Dendritic cell treated with granulocyte-macrophage colony-stimulating factor and Interleukin-4, amounts not matched to agents 40 ng/mL and 50 ng/mL, for 4 days (primary cell): ENCODE data around the gene MROH9.

Experiments used
- H3K27ac Mint-ChIP-seq: one replicate; pipeline ENCODE4 v1.8.0; 2022; ENCODE audit warnings: mild to moderate bottlenecking, mixed read lengths
- H3K27me3 Mint-ChIP-seq: one replicate; pipeline ENCODE4 v1.8.0; 2022; ENCODE audit warnings: mild to moderate bottlenecking, mixed read lengths
- H3K36me3 Mint-ChIP-seq: one replicate; pipeline ENCODE4 v1.8.0; 2022; ENCODE audit warnings: low read depth, mixed read lengths
- H3K4me1 Mint-ChIP-seq: one replicate; pipeline ENCODE4 v1.8.0; 2022; ENCODE audit warnings: low read depth, mixed read lengths
- H3K4me3 Mint-ChIP-seq: one replicate; pipeline ENCODE4 v1.8.0; 2022; ENCODE audit warnings: mild to moderate bottlenecking, moderate library complexity, mixed read lengths
- H3K9me3 Mint-ChIP-seq: one replicate; pipeline ENCODE4 v1.8.0; 2022; ENCODE audit warnings: mixed read lengths
- intact Hi-C: fragments of 100-400 bp; cut with micrococcal nuclease; formaldehyde crosslinking; loops from one replicate; pipeline ENCODE4 v1.15.0; 2022

MROH9 gene

DNA sequence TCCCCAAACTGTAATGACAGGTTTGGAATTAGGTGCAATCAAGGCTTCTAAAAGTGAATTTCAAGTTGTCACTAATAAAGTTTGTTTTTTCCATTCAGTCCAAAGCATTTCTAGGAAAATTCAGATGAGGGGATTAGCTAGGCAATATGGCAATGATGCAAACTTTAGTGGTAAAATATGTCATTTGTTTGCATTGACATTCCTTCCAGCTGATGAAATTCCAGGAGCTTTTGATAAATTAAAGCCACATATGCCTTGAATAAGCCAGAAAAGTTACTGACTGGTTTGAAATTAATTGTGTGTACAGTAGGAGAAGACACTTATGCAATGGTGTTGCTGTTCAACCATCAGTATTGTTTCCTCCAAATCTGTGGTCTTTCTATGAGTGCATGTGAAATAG, 57.8 kb downstream of the MROH9 start:
- no peak overlapping the region for H3K27ac Mint-ChIP-seq
- intact Hi-C loops, result no loop called here
- no peaks in the 10 kb centered on the region for H3K36me3 Mint-ChIP-seq
- H3K4me1 Mint-ChIP-seq, result no peaks in the 10 kb centered on the region
- H3K4me3 Mint-ChIP-seq, result no peak overlapping the region
- no peaks in the 10 kb centered on the region for H3K9me3 Mint-ChIP-seq
- H3K27me3 Mint-ChIP-seq, result no peaks in the 10 kb centered on the region

DNA sequence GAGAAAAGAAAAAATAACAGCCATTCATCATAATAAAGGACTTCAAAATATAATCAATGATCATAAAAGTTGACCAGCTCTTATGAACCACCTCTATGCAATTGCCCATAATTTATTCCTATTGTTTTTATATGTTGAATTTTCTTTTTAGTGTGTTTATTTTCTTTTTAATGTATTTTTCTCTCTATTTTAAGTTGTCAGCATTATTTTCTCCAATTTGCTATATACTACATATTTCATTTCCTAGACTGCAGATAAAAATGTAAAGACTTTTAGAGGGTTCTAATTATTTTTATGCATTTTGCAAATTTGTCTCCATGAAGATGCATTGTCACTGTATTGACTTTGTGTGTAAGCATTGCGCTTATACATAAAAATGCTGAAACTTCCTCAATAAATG, 58.4 kb downstream of the MROH9 start:
- Mint-ChIP-seq H3K4me1 (no peaks in the 10 kb centered on the region), H3K36me3 (no peaks in the 10 kb centered on the region), H3K27ac (no peak overlapping the region), H3K9me3 (no peaks in the 10 kb centered on the region), H3K27me3 (no peaks in the 10 kb centered on the region), H3K4me3 (no peak overlapping the region)
- intact Hi-C loops, result no loop called here

DNA sequence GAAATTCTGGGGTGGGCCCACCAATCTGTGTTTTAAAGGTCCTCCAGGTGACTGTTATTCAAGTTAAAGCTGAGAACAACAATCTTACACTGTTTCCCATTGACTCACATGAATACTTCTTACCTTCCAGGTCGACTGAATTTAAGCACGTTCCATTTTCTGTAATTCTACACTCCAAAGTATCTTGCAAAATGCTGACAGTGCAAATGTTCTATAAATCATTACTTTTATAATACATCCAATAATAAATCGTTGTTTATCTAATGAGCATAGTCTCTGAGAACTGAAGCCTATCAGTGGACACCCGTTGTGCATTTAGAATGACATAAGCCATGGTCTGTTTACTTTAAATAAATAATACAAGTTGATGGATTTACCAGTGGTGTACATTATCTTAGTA, 79.5 kb downstream of the MROH9 start:
- intact Hi-C loops, result no loop called here
- peaks cover 17% of the 10 kb centered on the region for H3K9me3 Mint-ChIP-seq
- no peaks in the 10 kb centered on the region for H3K27me3 Mint-ChIP-seq
- no peak overlapping the region for H3K27ac Mint-ChIP-seq
- H3K4me1 Mint-ChIP-seq, result no peaks in the 10 kb centered on the region
- H3K36me3 Mint-ChIP-seq, result no peaks in the 10 kb centered on the region
- H3K4me3 Mint-ChIP-seq, result no peak overlapping the region

DNA sequence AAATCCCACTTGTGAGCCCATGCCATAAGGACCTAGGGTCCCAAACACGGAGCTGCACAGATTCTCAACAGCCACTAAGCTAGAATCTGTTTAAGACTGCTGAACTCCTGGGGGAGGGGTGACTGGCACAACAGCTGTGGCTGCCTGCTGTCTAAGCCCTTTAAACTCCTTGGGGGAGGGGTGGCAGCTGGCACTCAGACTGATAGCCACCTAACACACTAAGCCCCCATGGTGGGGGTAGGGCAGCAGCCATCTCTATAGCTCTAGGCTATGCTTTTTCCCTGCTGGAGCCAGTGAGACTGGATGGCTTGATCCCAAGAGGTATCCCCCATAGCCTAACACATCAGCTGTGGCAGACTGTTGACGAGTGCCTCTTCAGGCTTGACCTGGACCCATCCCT, 82.1 kb downstream of the MROH9 start:
- Mint-ChIP-seq H3K36me3 (no peaks in the 10 kb centered on the region), H3K4me1 (no peaks in the 10 kb centered on the region), H3K9me3 (peaks cover 29% of the 10 kb centered on the region), H3K27me3 (no peaks in the 10 kb centered on the region), H3K4me3 (no peak overlapping the region), H3K27ac (no peak overlapping the region)
- intact Hi-C loops, result no loop called here

DNA sequence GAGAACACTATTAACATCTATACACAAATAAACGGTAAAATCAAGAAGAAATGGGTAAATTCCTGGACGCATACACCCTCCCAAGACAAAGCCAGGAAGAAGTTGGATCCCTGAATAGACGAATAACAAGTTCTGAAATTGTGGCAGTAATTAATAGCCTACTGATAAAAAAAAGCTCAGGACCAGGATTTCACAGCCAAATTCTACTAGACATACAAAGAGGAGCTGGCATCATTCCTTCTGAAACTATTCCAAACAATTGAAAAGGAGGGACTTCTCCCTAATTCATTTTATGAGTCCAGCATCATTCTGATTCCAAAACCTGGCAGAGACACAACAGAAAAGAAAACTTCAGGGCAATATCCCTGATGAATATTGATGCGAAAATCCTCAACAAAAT, 84.6 kb downstream of the MROH9 start:
- no peak overlapping the region for H3K27ac Mint-ChIP-seq
- H3K9me3 Mint-ChIP-seq, result peaks cover 29% of the 10 kb centered on the region
- no peaks in the 10 kb centered on the region for H3K36me3 Mint-ChIP-seq
- intact Hi-C loops, result no loop called here
- no peaks in the 10 kb centered on the region for H3K4me1 Mint-ChIP-seq
- no peak overlapping the region for H3K4me3 Mint-ChIP-seq
- no peaks in the 10 kb centered on the region for H3K27me3 Mint-ChIP-seq

DNA sequence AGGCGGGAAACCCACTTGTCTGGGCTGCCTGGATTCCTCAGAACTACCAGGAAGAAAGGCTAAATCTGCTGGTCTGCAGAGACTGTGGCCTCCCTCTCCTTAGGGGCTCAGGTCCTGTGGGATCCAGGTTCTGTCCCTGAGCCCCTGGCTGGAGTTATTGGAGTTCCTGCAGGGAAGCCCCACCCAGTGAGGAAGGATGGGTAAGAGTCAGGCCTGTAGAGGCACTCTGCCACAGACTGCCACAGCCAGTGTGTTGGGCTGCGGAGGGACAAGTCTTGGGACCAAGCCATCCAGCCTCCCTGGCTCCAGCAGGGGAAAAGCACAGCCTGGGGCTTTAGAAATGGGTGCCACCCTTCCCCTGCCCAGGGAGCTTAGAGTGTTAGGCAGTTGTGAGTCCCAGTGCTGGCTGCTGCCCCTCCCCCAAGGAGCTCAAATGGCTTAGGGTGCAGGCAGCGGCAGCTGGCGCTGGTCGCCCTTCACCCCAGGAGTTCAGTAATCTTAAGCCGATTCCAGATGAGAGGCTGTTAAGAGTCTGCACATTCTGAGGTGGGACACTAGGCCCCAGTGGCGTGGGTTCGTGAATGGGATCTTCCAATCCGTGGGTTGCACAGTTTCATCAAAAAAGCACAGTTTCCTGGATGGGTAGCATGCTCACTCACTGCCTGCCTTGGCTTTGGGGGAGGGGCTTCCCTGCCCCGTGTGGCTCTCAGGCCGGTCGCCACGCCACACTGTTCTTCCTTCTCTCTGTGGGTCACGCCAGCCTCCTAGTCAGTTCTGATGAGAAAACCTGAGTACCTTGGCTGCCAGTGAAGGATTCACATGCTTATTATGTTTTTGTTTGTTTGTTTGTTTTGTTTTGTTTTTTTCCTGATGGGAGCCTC, 97.7 kb downstream of the MROH9 start:
- no peaks in the 10 kb centered on the region for H3K36me3 Mint-ChIP-seq
- intact Hi-C loops, result no loop called here
- no peak overlapping the region for H3K4me3 Mint-ChIP-seq
- H3K9me3 Mint-ChIP-seq, result peaks cover 26% of the 10 kb centered on the region
- no peaks in the 10 kb centered on the region for H3K4me1 Mint-ChIP-seq
- H3K27me3 Mint-ChIP-seq, result no peaks in the 10 kb centered on the region
- H3K27ac Mint-ChIP-seq, result no peak overlapping the region

DNA sequence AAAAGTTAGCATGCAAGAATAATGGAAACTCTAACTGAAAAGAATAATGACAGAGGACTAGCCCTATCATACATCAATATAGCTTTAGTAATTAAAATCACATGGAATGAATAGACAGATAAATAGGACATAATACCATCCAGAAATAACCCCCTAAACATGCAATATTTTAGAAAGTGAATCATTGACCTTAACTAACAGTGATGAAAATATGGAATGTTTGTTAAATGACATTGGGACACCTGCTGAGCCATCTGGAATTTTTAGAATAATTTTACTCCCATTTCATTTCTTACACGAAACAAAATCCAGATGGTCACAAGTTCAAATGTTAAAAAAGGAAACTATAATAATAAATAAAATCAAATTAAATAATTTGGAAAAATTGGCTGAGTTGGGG, 102.3 kb downstream of the MROH9 start:
- no peaks in the 10 kb centered on the region for H3K36me3 Mint-ChIP-seq
- peaks cover under 1% of the 10 kb centered on the region for H3K9me3 Mint-ChIP-seq
- H3K4me3 Mint-ChIP-seq, result no peak overlapping the region
- no peak overlapping the region for H3K27ac Mint-ChIP-seq
- intact Hi-C loops, result no loop called here
- no peaks in the 10 kb centered on the region for H3K4me1 Mint-ChIP-seq
- H3K27me3 Mint-ChIP-seq, result no peaks in the 10 kb centered on the region

DNA sequence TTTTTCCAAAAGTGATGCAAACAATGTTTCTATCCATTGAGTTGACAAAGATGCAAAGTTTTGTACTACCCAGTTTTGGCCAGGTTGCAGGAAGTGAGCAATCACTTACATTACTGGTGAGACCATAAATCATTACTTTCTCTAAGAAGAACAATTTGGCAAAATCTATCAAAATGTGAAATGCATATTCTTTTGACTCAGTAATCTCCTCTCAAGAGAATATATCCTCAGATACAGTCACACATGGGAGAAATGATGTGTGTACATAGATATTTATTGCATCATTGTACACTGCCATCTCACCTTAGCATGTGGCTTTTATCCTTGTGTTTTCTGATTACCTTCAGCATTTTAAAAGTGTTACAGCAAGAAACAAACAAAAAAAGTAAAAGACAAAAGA, 103.0 kb downstream of the MROH9 start:
- H3K4me1 Mint-ChIP-seq, result no peaks in the 10 kb centered on the region
- no peaks in the 10 kb centered on the region for H3K27me3 Mint-ChIP-seq
- no peaks in the 10 kb centered on the region for H3K9me3 Mint-ChIP-seq
- no peak overlapping the region for H3K4me3 Mint-ChIP-seq
- H3K36me3 Mint-ChIP-seq, result no peaks in the 10 kb centered on the region
- H3K27ac Mint-ChIP-seq, result no peak overlapping the region
- intact Hi-C loops, result no loop called here

DNA sequence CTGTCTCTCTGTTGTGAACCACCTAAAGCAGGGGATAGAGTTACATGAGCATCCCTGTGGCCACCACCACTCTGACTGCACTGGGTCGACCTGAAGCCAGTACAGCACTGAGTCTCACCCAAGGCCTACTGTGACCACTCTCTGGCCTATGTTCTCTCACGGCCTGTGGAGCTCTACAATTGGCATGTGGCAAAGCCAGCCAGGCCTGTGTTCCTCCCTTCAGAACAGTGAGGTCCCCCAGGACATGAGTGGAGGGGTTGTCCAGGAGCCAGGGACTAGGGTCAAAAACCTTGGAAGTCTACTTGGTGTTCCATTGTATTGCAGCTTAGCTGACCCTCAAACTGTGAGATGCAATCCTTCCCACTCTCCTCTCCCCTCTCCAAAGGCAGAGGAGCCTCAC, 112.7 kb downstream of the MROH9 start:
- Mint-ChIP-seq H3K27ac (no peak overlapping the region), H3K4me1 (no peaks in the 10 kb centered on the region), H3K36me3 (no peaks in the 10 kb centered on the region), H3K27me3 (no peaks in the 10 kb centered on the region), H3K4me3 (no peak overlapping the region), H3K9me3 (peaks cover 55% of the 10 kb centered on the region)
- intact Hi-C loops, result no loop called here

DNA sequence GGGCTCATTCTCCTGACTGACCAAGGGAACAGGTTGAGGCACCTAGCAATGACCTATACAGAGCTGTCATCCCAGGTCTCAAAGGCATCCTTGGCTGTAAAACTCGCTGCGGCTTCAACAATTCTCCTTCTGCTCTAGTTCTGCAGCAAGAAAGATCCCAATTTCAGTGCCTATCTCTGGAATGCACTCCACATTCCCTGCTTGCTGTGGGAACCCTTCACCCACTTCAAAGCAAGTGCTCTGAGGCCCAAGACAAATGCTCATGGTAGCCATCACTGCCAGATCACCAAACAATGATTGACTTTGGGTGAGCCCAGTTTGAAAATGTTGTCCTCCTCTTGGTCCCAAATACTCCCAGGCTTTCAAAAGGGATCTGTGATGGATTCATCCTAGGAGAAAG, 117.6 kb downstream of the MROH9 start:
- H3K36me3 Mint-ChIP-seq, result no peaks in the 10 kb centered on the region
- intact Hi-C loops, result no loop called here
- no peak overlapping the region for H3K4me3 Mint-ChIP-seq
- H3K27ac Mint-ChIP-seq, result no peak overlapping the region
- peaks cover 36% of the 10 kb centered on the region for H3K9me3 Mint-ChIP-seq
- no peaks in the 10 kb centered on the region for H3K4me1 Mint-ChIP-seq
- no peaks in the 10 kb centered on the region for H3K27me3 Mint-ChIP-seq

DNA sequence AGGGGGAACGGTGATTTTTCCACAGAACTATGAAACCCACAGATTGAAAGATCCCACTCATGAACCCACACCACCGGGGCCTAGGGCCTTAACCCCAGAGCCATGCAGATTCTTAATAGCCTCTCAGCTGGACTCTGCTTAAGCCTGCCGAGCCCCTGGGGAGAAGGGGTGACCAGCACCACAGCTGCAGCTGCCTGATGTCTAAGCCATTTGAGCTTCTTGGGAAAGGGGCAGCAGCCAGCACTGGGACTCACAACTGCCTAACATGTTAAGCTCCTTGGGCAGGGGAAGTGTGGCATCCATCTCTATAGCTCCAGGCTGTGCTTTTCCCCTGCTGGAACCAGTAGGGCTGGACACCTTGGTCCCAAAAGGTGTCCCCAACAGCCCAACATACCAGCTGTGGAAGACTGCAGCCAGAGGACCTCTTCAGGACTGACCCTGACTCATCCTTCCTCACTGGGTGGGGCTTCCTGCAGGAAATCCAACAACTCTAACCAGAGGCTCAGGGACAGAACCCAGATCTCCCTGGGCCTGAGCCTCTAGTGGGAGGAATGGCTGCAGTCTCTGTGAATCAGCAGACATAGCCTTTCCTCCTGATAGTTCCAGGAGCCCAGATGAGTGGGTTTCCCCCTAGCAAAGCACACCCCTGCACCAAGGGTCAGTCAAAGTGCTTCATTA, 120.8 kb downstream of the MROH9 start:
- Mint-ChIP-seq H3K36me3 (no peaks in the 10 kb centered on the region), H3K9me3 (peaks cover 26% of the 10 kb centered on the region), H3K4me3 (no peak overlapping the region), H3K27me3 (no peaks in the 10 kb centered on the region), H3K4me1 (no peaks in the 10 kb centered on the region), H3K27ac (no peak overlapping the region)
- intact Hi-C loops, result no loop called here

DNA sequence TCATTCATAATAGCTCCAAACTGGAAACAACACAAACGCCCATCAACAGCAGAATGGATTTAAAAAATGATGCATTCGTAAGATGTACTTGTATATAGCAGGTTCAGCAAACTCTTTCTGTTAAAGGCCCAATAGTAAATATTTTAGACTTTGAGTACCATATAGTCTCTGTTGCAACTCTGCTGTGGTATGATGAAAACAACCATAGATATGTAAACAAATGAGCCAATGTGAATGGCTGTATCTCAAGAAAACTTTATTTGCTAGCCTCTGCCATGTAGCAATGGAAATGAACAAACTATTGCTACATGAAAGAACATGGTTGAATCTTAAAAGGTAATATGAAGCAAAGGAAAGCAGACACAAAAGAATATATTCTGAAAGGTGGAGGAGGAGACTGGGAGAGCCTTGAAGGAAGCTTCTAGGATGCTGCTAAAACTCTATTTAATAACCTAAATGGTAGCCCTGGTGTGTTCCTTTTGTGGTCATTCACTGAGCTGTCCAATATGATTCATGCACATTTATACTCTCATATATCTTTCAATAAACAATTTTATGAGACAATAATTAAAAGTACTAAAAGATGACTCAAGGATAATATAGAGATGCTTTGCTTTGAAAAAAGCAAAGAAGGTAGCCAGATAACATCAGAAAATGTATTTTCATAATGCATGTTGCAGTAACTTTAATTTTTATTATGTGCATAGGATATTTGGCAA, 126.2 kb downstream of the MROH9 start:
- no peaks in the 10 kb centered on the region for H3K36me3 Mint-ChIP-seq
- peaks cover 11% of the 10 kb centered on the region for H3K9me3 Mint-ChIP-seq
- intact Hi-C loops, result no loop called here
- no peaks in the 10 kb centered on the region for H3K4me1 Mint-ChIP-seq
- H3K27ac Mint-ChIP-seq, result no peak overlapping the region
- H3K27me3 Mint-ChIP-seq, result no peaks in the 10 kb centered on the region
- H3K4me3 Mint-ChIP-seq, result no peak overlapping the region

DNA sequence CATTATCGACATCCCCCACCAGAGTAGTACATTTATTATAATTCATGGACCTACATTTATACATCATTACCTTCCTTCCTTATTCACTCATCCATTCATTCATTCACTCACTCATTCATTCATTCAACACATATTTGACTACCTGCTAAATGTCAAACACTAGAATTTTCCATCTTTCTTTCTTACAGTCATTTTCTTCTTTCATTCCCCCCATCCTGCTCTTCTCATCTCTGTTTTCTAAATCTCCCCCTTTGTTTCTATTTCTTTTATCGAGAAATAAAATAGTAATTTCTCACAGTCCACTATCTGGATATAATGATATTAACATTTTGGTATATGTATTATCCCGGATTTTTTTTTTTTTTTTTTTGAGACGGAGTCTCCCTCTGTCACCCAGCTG, 127.6 kb downstream of the MROH9 start:
- no peaks in the 10 kb centered on the region for H3K36me3 Mint-ChIP-seq
- H3K9me3 Mint-ChIP-seq, result no peaks in the 10 kb centered on the region
- no peaks in the 10 kb centered on the region for H3K4me1 Mint-ChIP-seq
- intact Hi-C loops, result no loop called here
- H3K27ac Mint-ChIP-seq, result no peak overlapping the region
- no peak overlapping the region for H3K4me3 Mint-ChIP-seq
- no peaks in the 10 kb centered on the region for H3K27me3 Mint-ChIP-seq

DNA sequence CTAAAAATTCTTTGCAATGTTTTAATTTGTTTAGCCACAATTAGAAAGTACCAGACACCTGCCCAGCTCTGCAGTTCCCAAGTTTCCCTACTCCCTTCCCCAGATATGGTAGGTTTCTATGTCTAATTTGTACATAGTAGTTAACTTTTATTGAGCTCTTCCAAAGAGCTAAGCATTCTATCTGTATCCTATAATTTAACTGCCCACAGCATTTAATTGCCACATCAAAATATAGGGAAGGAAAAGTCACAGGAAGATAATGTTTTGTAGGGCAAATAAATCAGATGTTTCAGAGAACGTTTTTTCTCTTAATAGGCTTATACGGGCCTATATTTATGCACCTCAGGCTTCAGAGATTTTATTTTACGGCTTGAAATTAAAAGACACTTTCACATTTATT, 139.7 kb downstream of the MROH9 start:
- no peak overlapping the region for H3K27ac Mint-ChIP-seq
- H3K36me3 Mint-ChIP-seq, result no peaks in the 10 kb centered on the region
- H3K4me1 Mint-ChIP-seq, result no peaks in the 10 kb centered on the region
- H3K4me3 Mint-ChIP-seq, result no peak overlapping the region
- H3K27me3 Mint-ChIP-seq, result no peaks in the 10 kb centered on the region
- H3K9me3 Mint-ChIP-seq, result no peaks in the 10 kb centered on the region
- intact Hi-C loops, result no loop called here
